Stimulated activated CD8-positive, alpha-beta memory T cell treated with anti-CD3 and anti-CD28 coated beads, Interleukin-12 subunit alpha, Interleukin-12 subunit beta, amount 100 ng/mL, for 24 hours (primary cell): ENCODE measurements around the gene CERS6.
"Not testable (repeated sequence)": the region's sequence is repeated elsewhere in the genome, so short reads cannot be mapped to it uniquely, and the experiment has no call there.

Experiments
- DNase-seq: peaks from one replicate; pipeline ENCODE4 v3.0.0-alpha.2; 2020; ENCODE audit errors: extremely low read depth

The CERS6 gene

DNA sequence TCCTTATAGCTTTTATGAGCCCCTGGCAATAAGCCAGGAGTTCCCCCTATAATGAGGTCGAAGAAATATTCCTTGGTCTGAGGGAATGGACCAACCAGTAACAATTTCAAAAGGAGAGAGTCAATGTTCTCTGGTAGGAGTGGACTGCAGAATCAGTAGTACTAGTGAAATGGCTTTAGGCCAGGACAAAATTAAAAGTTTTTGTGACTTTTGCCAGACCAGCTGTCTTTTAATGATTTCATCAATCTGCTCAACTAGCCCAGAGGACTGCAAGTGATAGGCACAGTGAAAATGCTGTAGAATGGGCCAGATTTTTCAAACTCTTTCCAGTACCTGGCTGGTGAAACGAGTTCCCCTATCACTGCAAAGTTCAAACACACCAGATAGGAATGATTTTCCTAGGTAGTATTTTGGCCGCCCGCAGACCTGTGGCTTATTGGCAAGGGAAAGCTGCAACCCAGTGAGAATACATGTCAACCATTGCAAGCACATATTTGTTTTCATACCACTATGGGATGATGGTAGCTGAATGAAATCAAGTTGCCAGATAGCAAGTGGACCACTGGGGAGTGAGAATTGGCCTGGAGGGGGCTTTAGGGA is 45.5 kb downstream of the CERS6 start:
- DNase-seq = no peak

DNA sequence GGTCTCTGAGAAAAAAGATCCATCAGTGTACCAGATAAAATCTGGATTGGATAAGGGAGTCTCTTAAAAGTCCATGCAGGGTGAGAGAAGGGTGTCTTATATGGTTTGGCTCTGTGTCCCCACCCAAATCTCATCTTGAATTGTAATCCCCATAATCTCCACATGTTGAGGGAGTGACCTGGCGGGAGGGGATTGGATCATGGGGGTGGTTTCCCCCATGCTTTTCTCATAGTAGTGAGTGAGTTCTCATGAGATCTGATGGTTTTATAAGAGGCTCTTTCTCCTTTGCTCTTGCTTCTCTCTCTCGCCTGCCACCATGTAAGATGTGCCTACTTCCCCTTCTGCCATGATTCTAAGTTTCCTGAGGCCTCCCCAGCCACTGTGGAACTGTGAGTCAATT is 46.8 kb downstream of the CERS6 start:
- DNase-seq = not testable (repeated sequence)

DNA sequence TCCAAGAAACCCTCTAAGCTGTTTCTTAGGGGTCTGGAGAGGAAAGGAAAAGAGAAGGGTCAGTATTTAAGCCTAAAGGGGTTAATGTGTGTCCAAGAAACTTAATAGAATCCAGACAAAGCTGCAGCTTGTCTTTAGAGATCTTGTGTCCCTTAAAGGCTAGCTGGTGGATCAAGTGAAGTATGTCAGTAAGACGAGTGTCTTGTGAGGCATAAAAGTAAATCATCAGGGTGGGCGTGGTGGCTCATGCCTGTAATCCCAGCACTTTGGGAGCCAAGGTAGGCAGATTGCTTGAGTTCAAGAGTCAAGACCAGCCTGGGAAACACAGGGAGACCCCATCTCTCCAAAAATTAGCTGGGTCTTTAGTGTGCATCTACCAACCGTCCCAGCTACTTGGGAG is 47.8 kb downstream of the CERS6 start:
- no peak for DNase-seq

DNA sequence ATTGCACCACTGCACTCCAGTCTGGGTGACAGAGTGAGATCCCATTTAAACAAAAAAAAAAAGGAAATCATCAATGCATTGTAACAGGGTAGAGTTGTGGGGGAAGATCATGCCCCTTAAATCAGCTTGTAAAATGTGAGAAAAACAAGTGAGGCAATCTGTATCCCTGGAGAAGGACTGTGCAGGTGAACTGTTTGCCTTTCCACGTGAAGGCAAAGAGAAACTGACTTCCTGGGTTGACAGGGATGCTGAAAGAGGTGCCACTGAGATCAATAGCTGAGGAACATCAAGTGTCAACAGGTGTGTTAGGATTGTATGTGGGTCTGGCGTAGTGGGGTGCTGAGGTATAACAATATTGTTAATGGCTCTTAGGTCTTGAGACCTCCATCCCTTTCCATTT is 48.3 kb downstream of the CERS6 start:
- no peak for DNase-seq

DNA sequence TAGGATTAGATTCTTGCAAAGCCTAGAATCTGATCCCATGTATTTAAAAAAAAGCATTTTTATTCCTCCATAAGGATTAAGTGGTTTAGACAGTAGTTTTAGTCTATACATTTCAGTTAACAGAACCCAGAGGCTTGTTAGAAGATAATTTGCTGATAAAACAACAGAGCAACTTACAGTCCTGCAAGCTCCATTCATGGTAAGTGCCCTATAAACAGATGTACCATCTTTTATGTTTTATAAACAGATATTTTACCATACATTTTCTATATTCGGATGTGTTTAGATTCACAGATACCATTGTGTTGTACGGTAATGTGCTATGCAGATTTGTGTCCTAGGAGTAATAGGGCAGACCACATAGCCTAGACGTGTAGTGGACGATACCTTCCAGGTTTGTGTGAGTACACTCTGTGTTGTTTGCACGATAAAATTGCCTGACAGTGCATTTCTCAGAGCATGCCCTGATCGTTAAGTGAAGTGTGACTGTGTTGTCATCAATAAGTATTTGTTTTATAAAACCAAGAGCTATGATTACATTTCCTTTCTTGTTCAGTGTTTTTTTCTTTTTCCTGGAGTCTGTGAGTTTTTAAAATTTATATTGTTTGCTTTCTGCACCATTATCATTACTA is 54.2 kb downstream of the CERS6 start:
- DNase-seq = no peak

DNA sequence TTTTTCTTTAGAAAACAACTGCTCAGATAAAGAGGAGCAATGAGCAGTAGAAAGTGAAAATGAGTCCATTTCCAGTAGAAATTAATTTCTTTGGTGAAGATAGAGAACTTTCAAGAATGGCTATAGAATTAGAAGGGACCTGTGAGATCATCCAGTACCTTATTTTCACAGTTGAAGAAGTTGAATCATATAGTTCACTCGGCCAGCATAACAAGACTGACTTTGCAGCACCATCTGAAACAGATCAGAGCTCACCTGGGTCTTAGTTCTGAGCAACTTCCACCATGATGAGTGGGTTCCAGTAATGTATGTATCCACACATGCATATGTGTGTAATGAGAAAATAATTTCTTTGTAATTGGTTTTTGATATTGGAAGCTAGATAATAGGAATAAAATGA is 58.6 kb downstream of the CERS6 start:
- DNase-seq = no peak

DNA sequence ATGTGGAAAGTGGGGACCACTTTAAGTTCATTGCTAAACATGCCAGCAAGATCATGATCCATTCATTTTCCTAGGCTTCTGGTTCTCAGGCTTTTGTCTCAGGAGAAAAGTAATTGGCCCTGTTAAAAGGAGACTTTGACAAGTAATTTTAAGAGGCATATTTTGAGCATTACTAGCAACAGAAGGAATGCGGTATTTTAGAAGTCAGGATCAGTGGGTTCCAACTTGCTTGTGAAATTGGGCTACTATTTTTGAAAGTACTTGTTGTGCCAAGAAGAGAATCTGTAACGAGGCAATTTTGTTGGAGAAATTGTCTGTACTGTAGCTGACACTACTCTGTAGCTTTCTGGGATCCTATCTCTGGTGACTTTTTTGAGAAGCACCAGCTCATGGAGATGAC is 59.4 kb downstream of the CERS6 start:
- DNase-seq = no peak

DNA sequence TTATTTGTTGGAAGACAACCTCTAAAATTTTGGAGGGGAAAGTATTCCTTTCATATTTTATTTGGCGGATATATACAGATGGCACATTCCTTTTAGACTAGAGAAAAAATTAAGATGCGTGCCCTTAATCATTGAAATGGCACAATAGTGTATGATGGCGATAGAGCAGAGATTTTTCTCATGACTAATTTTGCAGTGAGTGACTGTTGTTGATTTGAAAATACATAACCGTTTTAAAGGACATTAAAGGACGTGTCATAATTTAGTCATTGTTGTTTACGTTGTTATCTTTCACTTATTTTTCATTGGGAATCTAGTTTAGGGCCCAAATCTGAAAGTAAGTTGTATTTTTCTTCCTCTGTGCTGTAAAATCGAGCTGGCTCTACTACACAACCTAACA is 61.7 kb downstream of the CERS6 start:
- no peak for DNase-seq

DNA sequence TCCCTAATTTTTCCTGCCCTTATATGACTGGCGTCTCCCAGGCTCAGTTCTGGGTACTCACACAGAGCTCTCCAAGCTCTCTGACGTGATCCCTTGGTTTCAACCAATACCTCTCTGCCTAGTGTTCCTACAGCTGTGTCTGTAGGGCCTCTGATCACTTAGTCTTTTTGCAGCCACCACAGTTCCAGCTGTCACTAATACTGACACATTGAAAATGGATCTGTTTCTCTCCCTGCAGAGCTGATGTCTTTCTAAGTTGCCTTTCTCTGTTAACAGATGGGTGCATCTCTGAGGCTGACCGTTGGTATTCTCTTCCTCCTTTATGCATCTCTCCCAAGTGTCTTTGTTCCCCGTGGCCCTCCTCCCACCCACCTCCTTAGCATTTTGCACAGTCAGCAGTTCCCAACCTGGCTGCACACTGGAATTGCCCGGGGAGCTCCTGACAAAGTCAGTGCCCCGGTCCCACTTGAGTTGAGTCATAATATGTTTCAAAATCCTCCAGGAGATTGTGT is 62.5 kb downstream of the CERS6 start:
- DNase-seq = no peak

DNA sequence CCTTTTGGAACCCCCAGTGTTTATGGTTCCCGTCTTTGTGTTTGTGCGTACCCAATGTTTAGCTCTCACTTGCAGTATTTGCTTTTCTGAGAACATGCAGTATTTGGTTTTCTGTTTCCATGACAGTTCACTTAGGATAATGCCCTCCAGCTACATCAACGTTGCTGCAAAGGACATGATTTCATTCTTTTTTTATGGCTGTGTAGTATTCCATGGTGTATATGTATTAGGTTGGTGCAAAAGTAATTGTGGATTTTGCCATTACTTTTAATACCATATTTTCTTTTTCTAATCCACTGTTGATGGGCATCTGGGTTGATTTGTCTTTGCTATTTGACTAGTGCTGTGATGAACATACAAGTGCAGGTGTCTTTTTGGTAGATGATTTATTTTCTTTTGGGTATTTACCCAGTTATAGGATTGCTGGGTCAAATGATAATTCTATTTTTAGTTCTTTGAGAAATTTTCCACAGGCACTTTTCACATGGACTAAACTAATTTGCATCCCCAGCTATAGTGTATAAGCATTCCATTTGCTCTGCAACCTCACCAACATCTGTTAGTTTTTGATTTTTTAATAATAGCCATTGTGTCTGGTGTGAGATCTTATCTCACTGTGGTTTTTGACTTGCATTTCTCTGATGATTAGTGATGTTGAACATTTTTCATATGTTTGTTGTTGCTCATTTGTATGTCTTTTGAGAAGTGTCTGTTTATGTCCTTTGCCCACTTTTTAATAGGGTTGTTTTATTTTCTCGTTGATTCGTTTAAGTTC is 63.6 kb downstream of the CERS6 start:
- no peak for DNase-seq

DNA sequence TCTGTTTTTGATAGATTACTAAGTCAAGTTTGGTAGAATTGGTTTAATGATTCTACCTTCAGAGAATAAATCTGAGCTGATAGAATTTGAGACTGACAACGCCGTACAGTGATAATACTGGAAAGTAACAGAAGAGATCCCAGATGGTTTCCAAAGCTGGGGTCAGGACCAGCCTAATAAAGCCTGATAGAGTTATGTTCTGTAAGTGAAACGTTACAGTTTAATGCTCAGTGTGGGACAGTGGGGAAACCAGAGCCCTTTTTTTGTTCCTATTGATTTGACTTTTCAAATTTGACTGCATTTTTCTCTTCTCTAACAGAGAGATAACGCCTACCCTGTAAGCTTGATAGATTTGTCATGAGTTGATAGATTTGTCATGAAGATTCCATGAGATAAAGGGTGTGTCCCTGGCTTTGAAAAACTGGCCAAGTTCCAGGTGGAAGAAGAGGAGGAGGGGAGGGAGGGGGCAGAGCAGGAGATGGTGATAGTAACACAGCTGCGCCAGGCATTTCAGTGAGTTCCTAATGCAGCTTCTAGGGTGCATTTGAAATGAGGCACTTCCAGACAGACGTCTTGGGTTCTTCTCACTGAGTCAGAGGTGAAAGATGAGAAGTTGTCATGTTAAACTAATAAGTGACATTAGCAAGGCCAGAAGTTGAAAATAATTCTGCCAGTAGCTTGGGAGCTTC is 65.1 kb downstream of the CERS6 start:
- DNase-seq = no peak

DNA sequence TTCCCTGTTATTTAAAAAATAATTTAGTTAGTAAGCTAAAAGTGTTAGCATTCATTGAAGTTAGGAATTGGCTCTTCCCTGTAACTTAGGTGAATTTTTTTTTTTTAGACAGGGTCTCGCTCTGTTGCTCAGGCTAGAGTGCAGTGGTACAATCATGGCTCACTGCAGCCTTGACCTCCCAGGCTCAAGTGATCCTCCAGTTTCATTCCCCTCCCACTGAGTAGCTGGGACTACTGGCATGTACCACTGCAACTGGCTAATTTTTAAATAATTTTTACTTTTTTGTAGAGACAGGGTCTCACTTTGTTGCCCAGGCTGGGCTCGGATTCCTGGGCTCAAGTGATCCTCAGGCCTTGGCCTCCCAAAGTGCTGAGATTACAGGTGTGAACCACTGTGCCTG is 66.4 kb downstream of the CERS6 start:
- DNase-seq = no peak

DNA sequence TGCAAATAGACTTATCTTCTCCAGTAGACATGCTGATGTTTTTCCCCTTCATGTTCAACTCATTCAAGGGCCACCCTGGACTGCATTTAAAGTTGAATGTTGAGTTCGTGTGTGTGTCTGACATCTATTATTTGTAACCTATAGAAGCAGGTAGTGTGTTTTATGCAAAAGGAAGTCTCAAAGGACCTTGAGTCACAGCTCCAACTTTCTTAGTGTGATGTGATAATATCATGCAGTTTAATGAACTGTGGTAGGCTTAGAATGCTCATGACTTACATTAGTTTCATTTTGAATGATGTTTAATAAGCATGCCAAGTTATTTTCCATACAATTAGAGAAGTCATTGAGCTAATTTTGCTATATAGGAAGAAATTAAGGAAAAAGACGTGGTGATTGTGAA is 67.9 kb downstream of the CERS6 start:
- no peak for DNase-seq

DNA sequence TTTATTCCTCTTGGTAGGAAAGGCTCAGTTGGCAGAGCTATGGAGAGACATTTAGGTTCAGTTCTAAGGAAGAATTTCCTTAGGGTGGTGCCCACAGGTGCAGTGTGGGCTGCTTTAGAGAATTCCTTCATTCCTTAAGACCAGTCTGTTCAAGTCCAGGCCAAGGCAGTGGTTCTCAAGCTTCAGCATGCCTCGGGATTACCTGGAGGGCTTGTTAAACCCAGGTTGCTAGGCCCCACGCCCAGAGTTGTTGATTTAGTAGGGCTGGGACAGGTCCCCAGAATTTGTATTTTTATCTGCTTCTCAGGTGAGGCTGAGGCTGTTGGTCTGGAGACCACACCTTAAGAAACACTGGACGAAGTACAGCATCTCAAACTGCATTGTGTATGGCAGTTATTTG is 68.9 kb downstream of the CERS6 start:
- DNase-seq = no peak

DNA sequence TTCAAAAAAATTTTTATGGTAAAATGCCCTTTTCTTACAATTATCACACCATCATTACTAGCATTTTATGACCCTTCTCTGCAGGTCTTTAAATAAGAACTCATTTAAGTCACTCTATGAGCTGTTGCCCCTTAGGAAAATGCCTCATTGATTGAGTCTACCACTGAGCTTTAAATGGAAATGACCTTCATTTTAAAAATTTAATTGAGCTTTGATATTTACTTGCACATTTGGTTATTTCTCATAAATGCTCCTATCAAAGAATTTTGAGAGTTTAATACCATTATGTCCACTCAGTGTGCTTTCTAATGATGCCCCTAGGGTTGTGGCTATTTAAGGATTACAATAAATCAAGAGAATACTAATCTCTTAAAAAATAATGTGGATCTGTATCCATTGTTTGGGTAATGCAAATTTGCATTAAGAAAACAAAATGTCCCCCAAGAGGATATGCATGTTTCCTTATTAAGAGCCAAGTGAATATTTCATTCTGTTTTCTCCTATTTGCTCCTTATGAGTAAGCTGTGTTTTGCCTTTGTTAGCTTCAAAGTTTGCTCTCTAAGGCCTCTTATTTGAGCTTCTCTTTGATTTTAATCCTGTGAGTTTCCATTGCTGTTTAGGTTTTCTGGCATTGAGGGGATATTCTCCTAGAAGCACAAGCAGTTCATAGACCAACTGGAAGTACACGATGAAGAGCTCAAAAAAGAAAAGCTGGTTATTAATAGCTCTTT is 69.8 kb downstream of the CERS6 start:
- no peak for DNase-seq

DNA sequence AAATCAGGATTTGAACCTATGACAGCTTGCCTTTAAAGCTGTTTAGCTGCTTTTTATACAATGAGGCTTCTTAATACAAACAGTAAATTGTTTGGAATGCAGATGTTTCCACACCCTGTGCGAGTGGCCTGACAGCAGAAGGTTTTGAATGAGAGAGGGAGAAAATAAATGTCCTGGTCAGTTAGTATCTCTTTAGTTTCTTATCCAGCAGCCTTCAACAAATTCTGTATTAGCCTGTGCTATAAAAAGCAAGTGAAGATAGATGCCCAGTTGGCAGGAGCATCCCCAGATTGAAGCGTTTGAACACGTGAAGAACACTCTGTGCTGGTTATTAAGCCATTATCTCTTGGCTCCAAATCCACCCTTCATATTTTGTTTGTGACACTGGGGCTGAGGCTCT is 70.6 kb downstream of the CERS6 start:
- no peak for DNase-seq

DNA sequence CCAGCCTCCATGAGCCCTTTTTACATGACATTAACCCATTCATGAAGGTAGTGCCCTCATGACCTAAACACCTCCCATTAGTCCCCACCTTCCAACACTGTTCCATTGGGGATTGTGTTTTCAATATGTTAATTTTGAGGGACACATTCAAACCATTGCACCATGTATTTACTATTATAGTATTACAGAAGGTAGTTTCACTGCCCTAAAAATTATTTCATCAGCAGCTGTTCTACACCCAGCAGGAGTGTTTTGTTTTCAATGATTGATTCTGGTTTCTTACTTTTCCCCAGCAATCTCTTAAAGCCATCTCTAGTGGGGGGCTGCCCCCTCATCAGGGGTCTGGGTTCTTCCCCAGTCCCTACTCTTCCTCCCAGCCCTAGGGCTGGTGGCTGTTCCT is 71.9 kb downstream of the CERS6 start:
- DNase-seq = no peak

DNA sequence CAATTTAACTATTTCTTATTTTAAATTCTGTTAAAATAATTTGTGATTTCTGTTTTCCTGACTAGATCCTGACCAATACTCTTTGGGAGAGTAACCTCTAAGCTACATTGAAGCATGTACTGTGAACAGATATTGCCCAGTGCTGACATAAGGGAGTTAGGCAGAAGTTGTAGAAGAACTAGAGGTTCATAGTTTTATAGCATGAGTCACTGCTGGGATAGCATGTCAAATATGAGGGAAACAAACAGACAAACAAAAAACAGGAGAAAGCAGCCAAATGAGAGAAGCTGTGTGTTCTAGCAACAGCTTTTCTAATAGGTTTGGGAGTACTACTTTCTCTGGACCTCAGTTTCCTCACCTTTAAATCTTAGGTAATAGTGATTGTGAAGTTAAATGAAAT is 72.4 kb downstream of the CERS6 start:
- no peak for DNase-seq

DNA sequence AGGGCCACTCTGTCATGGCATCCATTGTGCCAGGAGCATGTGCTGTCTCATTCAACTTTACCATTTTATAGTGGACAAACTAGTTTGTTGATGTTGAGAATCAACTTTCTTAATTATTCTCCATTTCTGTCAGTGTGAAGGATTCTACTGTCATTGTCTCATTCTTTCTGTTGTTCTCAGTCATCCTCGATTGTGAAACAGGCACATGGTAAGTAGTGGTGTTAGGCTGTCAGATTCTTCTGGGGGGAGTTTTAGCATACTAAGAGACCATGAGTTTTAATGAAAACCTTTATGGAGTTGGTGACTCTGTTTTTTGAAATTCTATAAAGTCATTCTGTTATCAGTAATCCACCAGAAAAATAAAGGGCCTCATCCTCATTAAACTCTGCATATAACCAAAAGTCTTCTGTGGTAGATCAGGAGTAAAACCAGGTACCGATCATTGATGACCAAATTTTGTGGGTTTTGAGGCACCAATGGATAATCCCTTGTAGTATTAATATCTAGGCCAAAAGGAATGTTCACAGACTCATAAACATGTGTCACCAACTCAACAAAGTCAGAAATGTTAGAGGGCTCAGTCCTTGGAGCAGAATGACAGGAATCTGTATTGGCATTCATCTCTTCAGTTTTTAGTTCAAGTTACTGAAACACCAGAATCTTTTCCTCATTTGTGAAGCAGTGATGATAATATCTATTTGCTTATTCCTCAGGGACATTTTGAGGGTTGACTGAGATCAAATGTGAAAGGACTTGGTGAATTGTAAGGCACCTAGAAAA is 73.2 kb downstream of the CERS6 start:
- DNase-seq = no peak

DNA sequence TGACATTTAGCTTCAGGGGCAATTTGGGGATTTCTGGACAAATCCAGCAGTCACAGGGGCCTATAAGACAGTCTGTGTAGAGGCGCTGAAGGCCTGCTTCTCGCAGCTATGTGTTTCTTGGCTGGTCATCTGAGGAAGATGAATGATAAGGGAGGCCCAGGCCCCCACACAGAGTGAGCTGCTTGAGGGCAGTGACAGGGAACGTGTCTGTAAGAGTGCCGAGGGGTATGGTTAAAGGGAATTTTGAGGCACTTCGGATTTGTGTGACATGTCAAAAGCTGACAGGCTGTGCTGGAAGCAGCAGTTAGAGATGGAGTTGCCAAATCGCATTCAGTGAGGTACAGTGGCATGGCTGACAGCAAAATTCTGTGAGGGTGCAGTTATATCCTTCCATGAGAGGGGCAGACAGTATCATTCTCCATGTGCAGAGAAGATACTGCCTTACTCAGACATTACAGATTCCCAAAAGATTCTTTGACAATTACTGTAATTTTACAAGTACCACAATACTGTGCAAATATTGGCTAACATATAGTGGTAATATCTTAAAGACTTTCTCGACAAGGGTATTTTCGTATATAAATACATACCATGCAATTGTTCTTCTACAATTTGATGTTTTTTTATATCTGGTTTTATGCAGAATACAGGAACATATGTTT is 74.0 kb downstream of the CERS6 start:
- no peak for DNase-seq
